Type B pancreatic cell (in vitro differentiated cells): ENCODE data around the gene STXBP5. TPM values are rescaled to one million over a fixed set of nuclear protein-coding genes. Genes with fewer than 3 reads are reported as not detected.

Experiments used
- DNase-seq: peaks from one replicate; pipeline ENCODE4 v3.0.0; 2021; ENCODE audit warnings: mixed read lengths; ENCODE audit not compliant: unreplicated experiment; ENCODE audit errors: extremely low spot score
- H3K27ac Mint-ChIP-seq: 2 replicates; pipeline ENCODE4 v1.8.0; 2021; ENCODE audit warnings: mild to moderate bottlenecking, mixed read lengths
- H3K27me3 Mint-ChIP-seq: 2 replicates; pipeline ENCODE4 v1.8.0; 2021; ENCODE audit warnings: mixed read lengths
- H3K36me3 Mint-ChIP-seq: 2 replicates; pipeline ENCODE4 v1.8.0; 2021; ENCODE audit warnings: mixed read lengths
- H3K4me1 Mint-ChIP-seq: one replicate; pipeline ENCODE4 v1.8.0; 2021; ENCODE audit warnings: mixed read lengths; ENCODE audit not compliant: unreplicated experiment
- H3K4me3 Mint-ChIP-seq: 2 replicates; pipeline ENCODE4 v1.8.0; 2021; ENCODE audit warnings: mild to moderate bottlenecking, mixed read lengths
- H3K9me3 Mint-ChIP-seq: 2 replicates; pipeline ENCODE4 v1.8.0; 2021; ENCODE audit warnings: mixed read lengths
- total RNA-seq: library from RNA; stranded (reverse); gene quantifications from 2 replicates; pipeline ENCODE4 v1.2.1, GENCODE V29; 2021; ENCODE audit warnings: low replicate concordance
- TF ChIP-seq, protein P1 (sequence below): fragments of 200-600 bp; sonication (generic); conservative IDR thresholded peaks from 2 replicates; pipeline ENCODE4 v1.5.0; 2021; ENCODE audit warnings: antibody characterized with exemption, mild to moderate bottlenecking

The STXBP5 gene
- total RNA-seq, 1 donor from 2014 or later = 21.0 TPM

- no peak overlapping the region for H3K27ac Mint-ChIP-seq
- H3K9me3 Mint-ChIP-seq = no peaks in the 10 kb centered on the region
- H3K36me3 Mint-ChIP-seq = peaks cover 29% of the 10 kb centered on the region
- H3K27me3 Mint-ChIP-seq = no peaks in the 10 kb centered on the region
- TF ChIP-seq, protein P1, sequence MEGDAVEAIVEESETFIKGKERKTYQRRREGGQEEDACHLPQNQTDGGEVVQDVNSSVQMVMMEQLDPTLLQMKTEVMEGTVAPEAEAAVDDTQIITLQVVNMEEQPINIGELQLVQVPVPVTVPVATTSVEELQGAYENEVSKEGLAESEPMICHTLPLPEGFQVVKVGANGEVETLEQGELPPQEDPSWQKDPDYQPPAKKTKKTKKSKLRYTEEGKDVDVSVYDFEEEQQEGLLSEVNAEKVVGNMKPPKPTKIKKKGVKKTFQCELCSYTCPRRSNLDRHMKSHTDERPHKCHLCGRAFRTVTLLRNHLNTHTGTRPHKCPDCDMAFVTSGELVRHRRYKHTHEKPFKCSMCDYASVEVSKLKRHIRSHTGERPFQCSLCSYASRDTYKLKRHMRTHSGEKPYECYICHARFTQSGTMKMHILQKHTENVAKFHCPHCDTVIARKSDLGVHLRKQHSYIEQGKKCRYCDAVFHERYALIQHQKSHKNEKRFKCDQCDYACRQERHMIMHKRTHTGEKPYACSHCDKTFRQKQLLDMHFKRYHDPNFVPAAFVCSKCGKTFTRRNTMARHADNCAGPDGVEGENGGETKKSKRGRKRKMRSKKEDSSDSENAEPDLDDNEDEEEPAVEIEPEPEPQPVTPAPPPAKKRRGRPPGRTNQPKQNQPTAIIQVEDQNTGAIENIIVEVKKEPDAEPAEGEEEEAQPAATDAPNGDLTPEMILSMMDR = no peak
- H3K4me3 Mint-ChIP-seq = no peak overlapping the region
- no peak for DNase-seq
- H3K4me1 Mint-ChIP-seq = no peaks in the 10 kb centered on the region
Measured at GRCh38 chr6:147262946-147263345, 58.7 kb downstream of the STXBP5 start.

DNA sequence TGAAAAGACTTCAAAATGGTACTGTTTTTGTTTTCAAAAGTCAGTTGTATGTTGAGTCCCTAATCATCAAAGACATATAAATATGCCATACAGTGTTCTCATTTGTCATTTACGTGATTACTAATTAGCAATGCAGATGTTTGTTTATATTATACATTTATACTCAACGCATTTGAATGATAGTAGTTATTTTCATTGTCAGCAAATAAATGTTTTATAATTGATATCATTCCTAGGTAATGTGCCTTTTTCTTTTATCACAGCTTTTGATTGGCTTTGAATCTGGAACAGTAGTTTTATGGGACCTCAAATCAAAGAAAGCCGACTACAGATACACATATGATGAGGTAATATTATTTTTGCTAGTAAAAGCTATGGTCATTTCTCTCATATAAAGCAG, 62.6 kb downstream of the STXBP5 start:
- no peaks in the 10 kb centered on the region for H3K27me3 Mint-ChIP-seq
- no peak for DNase-seq
- H3K9me3 Mint-ChIP-seq = no peaks in the 10 kb centered on the region
- H3K4me3 Mint-ChIP-seq = no peak overlapping the region
- H3K36me3 Mint-ChIP-seq = peaks cover 35% of the 10 kb centered on the region
- TF ChIP-seq, protein P1 = no peak
- H3K4me1 Mint-ChIP-seq = no peaks in the 10 kb centered on the region
- H3K27ac Mint-ChIP-seq = no peak overlapping the region

- H3K4me3 Mint-ChIP-seq = no peak overlapping the region
- peaks cover 35% of the 10 kb centered on the region for H3K36me3 Mint-ChIP-seq
- TF ChIP-seq, protein P1 = no peak
- H3K4me1 Mint-ChIP-seq = no peaks in the 10 kb centered on the region
- H3K27me3 Mint-ChIP-seq = no peaks in the 10 kb centered on the region
- DNase-seq = no peak
- no peak overlapping the region for H3K27ac Mint-ChIP-seq
- no peaks in the 10 kb centered on the region for H3K9me3 Mint-ChIP-seq
Measured at GRCh38 chr6:147267658-147268057, 63.4 kb downstream of the STXBP5 start.

DNA sequence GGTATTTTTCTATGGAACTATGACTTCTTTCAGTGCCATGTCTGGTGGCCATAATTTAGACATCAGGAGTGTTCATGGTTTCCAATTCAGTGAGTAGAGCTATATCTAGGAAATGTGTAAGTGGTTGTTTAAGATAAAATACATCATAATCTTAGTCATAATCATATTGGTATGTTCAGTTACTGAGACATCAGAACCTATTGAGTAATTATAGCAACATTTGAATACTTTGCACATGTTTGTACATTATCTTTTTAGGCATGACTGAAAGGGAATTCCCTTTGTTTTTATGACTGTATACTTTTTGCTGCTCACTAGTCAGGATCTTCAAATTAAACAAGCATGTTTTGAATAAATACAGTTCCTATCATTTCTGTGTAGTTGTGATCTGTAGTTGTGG, 64.0 kb downstream of the STXBP5 start:
- Mint-ChIP-seq H3K36me3 (peaks cover 35% of the 10 kb centered on the region), H3K4me1 (no peaks in the 10 kb centered on the region), H3K9me3 (no peaks in the 10 kb centered on the region), H3K27me3 (no peaks in the 10 kb centered on the region), H3K4me3 (no peak overlapping the region), H3K27ac (no peak overlapping the region)
- DNase-seq = no peak
- TF ChIP-seq, protein P1 = no peak

DNA sequence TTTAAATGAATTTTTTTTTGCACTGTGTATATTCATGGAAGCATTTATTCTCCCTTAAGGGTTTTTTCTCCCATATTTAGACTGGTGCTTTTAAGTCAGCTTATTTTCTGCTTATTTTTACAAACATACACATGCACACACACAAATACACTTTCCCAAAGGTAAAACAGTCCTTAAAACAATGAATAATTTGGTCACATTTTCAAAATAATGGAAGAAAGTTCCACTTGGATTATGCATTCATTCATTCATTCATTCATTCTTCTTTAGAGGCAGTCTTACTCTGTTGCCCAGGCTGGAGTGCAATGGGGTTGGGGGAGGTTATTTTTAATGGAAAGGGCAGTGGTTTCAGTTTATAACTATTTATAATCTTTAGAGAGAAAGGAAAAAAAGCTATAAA, 69.8 kb downstream of the STXBP5 start:
- H3K4me3 Mint-ChIP-seq = no peak overlapping the region
- no peak for DNase-seq
- H3K4me1 Mint-ChIP-seq = no peaks in the 10 kb centered on the region
- peaks cover 4% of the 10 kb centered on the region for H3K9me3 Mint-ChIP-seq
- no peaks in the 10 kb centered on the region for H3K27me3 Mint-ChIP-seq
- peaks cover 20% of the 10 kb centered on the region for H3K36me3 Mint-ChIP-seq
- H3K27ac Mint-ChIP-seq = no peak overlapping the region
- TF ChIP-seq, protein P1 = no peak

DNA sequence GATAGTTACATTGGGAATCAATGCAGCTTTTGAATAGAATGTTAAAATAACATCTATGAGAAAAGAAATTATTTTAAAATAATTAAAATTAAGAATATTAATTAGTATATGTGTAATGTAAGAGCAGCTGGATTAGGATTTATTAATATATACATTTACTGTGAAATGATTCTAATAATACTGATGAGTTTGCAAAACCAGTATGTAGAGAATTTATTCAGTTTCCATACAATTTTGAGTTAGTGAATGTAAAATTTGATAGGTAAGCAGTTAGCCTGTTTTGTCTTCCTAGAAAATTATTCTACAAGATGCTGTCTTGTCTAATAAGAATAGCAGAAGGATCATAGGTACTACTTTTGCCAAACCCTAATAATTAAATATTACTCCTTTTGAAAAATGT, 70.6 kb downstream of the STXBP5 start:
- H3K4me1 Mint-ChIP-seq = no peaks in the 10 kb centered on the region
- H3K27ac Mint-ChIP-seq = no peak overlapping the region
- peaks cover 4% of the 10 kb centered on the region for H3K9me3 Mint-ChIP-seq
- no peaks in the 10 kb centered on the region for H3K27me3 Mint-ChIP-seq
- TF ChIP-seq, protein P1 = no peak
- DNase-seq = no peak
- no peak overlapping the region for H3K4me3 Mint-ChIP-seq
- peaks cover 22% of the 10 kb centered on the region for H3K36me3 Mint-ChIP-seq
